SK-N-SH (cell line): ENCODE measurements around the gene RASL10A. TPM values are rescaled to one million over a fixed set of nuclear protein-coding genes. Genes with fewer than 3 reads are reported as not detected.
A peak's percentile ranks its signal among the peaks of the same experiment; 100 is the strongest.

Source experiments
- CTCF ChIA-PET: fragments of 300-600, 350-600 bp; formaldehyde crosslinking; extraction: SDS; loops from one replicate; lab custom pipeline; 2021; lab: Yijun Ruan, JAX
- POLR2A ChIA-PET: fragments of 350-600 bp; sonication (Branson Sonifier 250); formaldehyde crosslinking; extraction: SDS; loops from one replicate; lab custom pipeline; 2020; ENCODE audit warnings: antibody characterized with exemption, inconsistent platforms; lab: Yijun Ruan, JAX
- DNase-seq: peaks from one replicate; pipeline ENCODE4 v3.0.0; 2012
- H2AFZ ChIP-seq: fragments of 200-600 bp; sonication (generic); 2 replicates; pipeline ENCODE4 v1.8.1; 2016; ENCODE audit warnings: antibody characterized with exemption, mild to moderate bottlenecking, low read depth
- H3F3A ChIP-seq: fragments of 200-600 bp; sonication (generic); replicated peaks from 2 replicates; pipeline ENCODE3; 2016; ENCODE audit warnings: antibody characterized with exemption, mild to moderate bottlenecking; ENCODE audit not compliant: insufficient read depth
- H3K27ac ChIP-seq, 2 experiments: fragments of 200-500 bp in 1 of 2; fragments of 200-600 bp in 1 of 2; sonication (Bioruptor generic) in 1 of 2; sonication (generic), shearing (Covaris generic) in 1 of 2; 2 replicates each; pipeline versions ENCODE4 v1.5.1 to v1.6.1; 2014 to 2016; ENCODE audit warnings: low read depth in 2 of 2, inconsistent platforms in 1 of 2, low read length in 1 of 2, mild to moderate bottlenecking in 1 of 2, mixed read lengths in 1 of 2
- H3K27me3 ChIP-seq: fragments of 200-600 bp; sonication (generic), shearing (Covaris generic); 2 replicates; pipeline ENCODE4 v1.6.1; 2016; ENCODE audit warnings: mixed run types; ENCODE audit not compliant: insufficient read depth
- H3K36me3 ChIP-seq, 2 experiments: fragments of 200-500 bp in 1 of 2; fragments of 200-600 bp in 1 of 2; sonication (Bioruptor generic) in 1 of 2; sonication (generic) in 1 of 2; replicated peaks in 1 of 2; 2 replicates each; pipeline versions ENCODE3 to v1.5.1; 2014 to 2016; ENCODE audit warnings: low read length in 1 of 2, mild to moderate bottlenecking in 1 of 2; ENCODE audit not compliant: insufficient read depth in 2 of 2, control insufficient read depth in 1 of 2
- H3K4me1 ChIP-seq, 2 experiments: fragments of 200-500 bp in 1 of 2; fragments of 200-600 bp in 1 of 2; sonication (Bioruptor generic) in 1 of 2; sonication (generic), shearing (Covaris generic) in 1 of 2; 2 replicates each; pipeline versions ENCODE4 v1.5.1 to v1.6.1; 2014 to 2016; ENCODE audit warnings: low read depth in 1 of 2, low read length in 1 of 2, mixed run types in 1 of 2; ENCODE audit not compliant: insufficient read depth in 2 of 2, control insufficient read depth in 1 of 2
- H3K4me2 ChIP-seq: fragments of 200-600 bp; sonication (generic), shearing (Covaris generic); 2 replicates; pipeline ENCODE4 v1.6.1; 2017; ENCODE audit warnings: mixed run types
- H3K4me3 ChIP-seq, 2 experiments: fragments of 200-500 bp in 1 of 2; fragments of 200-600 bp in 1 of 2; sonication (Bioruptor generic) in 1 of 2; sonication (generic), shearing (Covaris generic) in 1 of 2; 2 replicates each; pipeline versions ENCODE4 v1.5.1 to v1.8.1; 2014 to 2016; ENCODE audit warnings: low read depth in 2 of 2, inconsistent platforms in 1 of 2, low read length in 1 of 2, mild to moderate bottlenecking in 1 of 2, mixed read lengths in 1 of 2, moderate library complexity in 1 of 2
- H3K79me2 ChIP-seq: fragments of 200-600 bp; sonication (generic); 2 replicates; pipeline ENCODE4 v1.8.1; 2017; ENCODE audit warnings: mild to moderate bottlenecking; ENCODE audit not compliant: insufficient read depth
- H3K9ac ChIP-seq: fragments of 200-600 bp; sonication (generic); 2 replicates; pipeline ENCODE4 v1.6.1; 2017; ENCODE audit warnings: mixed run types
- H3K9me2 ChIP-seq: fragments of 200-600 bp; sonication (generic); 2 replicates; pipeline ENCODE4 v1.6.1; 2017; ENCODE audit warnings: mixed run types
- H3K9me3 ChIP-seq: fragments of 200-600 bp; sonication (generic); 2 replicates; pipeline ENCODE4 v1.6.1; 2017; ENCODE audit warnings: mixed run types, mild to moderate bottlenecking, moderate library complexity
- H4K20me1 ChIP-seq: fragments of 200-600 bp; sonication (generic); 2 replicates; pipeline ENCODE4 v1.6.1; 2017; ENCODE audit warnings: mild to moderate bottlenecking, mixed run types; ENCODE audit not compliant: insufficient read depth
- CTCF ChIP-seq: fragments of 200-600 bp; sonication (generic); IDR thresholded peaks from 2 replicates; pipeline ENCODE4 v1.6.1; 2017; ENCODE audit warnings: antibody characterized with exemption, mild to moderate bottlenecking, moderate library complexity
- FOSL2 ChIP-seq: IDR thresholded peaks from 2 replicates; pipeline ENCODE4 v1.4.0; 2012; ENCODE audit warnings: low read depth, mild to moderate bottlenecking, moderate library complexity, borderline replicate concordance
- FOXJ3 ChIP-seq: sonication (generic); formaldehyde crosslinking; IDR thresholded peaks from 2 replicates; pipeline ENCODE4 v1.5.1; 2020; ENCODE audit warnings: mild to moderate bottlenecking, missing genetic modification reagents
- GABPA ChIP-seq: IDR thresholded peaks from 2 replicates; pipeline ENCODE4 v1.4.0; 2012; ENCODE audit warnings: low read depth, mild to moderate bottlenecking
- GATA2 ChIP-seq: sonication (generic); formaldehyde crosslinking; IDR thresholded peaks from 2 replicates; pipeline ENCODE4 v1.5.0; 2020; ENCODE audit warnings: mild to moderate bottlenecking, missing genetic modification reagents
- JUND ChIP-seq: IDR thresholded peaks from 2 replicates; pipeline ENCODE4 v1.4.0; 2012
- MAX ChIP-seq: IDR thresholded peaks from 2 replicates; pipeline ENCODE4 v1.4.0; 2012; ENCODE audit warnings: low read depth
- MEF2A ChIP-seq: IDR thresholded peaks from 2 replicates; pipeline ENCODE4 v1.4.0; 2012; ENCODE audit warnings: low read depth, borderline replicate concordance
- PBX3 ChIP-seq: IDR thresholded peaks from 2 replicates; pipeline ENCODE4; 2012
- RAD21 ChIP-seq: IDR thresholded peaks from 2 replicates; pipeline ENCODE4 v1.6.1; 2012; ENCODE audit warnings: mild to moderate bottlenecking, low read length
- RFX5 ChIP-seq: IDR thresholded peaks from 2 replicates; pipeline ENCODE4 v1.6.1; 2012; ENCODE audit warnings: mild to moderate bottlenecking, improper control_type of control experiment, low read length
- SIN3A ChIP-seq: IDR thresholded peaks from 2 replicates; pipeline ENCODE4 v1.6.1; 2012; ENCODE audit warnings: low read depth, mild to moderate bottlenecking, low read length, moderate library complexity, borderline replicate concordance
- TCF12 ChIP-seq: IDR thresholded peaks from 2 replicates; pipeline ENCODE4 v1.4.0; 2012
- WGBS: methylation state at CpG from one replicate; pipeline ENCODE4 v1.1.6; 2017; ENCODE audit warnings: low lambda C conversion rate; 5-methylcytosine and 5-hydroxymethylcytosine counted together
- polyA plus RNA-seq, 3 experiments: library from polyadenylated mRNA; depleted of rRNA; stranded (reverse); fragments of >200 nt; gene quantifications; 2 replicates each; pipeline ENCODE4 v1.2.3, GENCODE V29; 2012

RASL10A gene
- polyA plus RNA-seq, 1 of the 3 experiments (the other 2 are of a cell fraction): 0.36 TPM

- POLR2A ChIA-PET: no interaction called here
Observed at GRCh38 chr22:29311464-29312217, 3.9 kb downstream of the RASL10A start.

GRCh38 chr22:29310863-29311339, 4.6 kb downstream of the RASL10A start:
- Histone ChIP-seq H4K20me1 (peaks cover 18% of the 10 kb centered on the region; the same call in 1 of the 2 replicates), H3K9me2 (no peaks in the 10 kb centered on the region), H2AFZ (no peak overlapping the region), H3K36me3 (peaks cover 6 to 7% of the 10 kb centered on the region in 2 experiments), H3K9ac (peak overlapping the region; percentile 56; the same call in 1 of the 2 replicates), H3F3A (peaks cover 5% of the 10 kb centered on the region), H3K27me3 (peaks cover 14% of the 10 kb centered on the region), H3K9me3 (no peaks in the 10 kb centered on the region), H3K4me1 (peaks cover 18 to 37% of the 10 kb centered on the region in 2 experiments; a peak in 3 of 4 replicates), H3K4me2 (peak overlapping the region; percentile 71; the same call in 1 of the 2 replicates), H3K27ac (peak overlapping the region in 1 of 2 experiments; percentile 88; a peak in 3 of 4 replicates), H3K4me3 (no peak overlapping the region), H3K79me2 (peaks cover 30% of the 10 kb centered on the region)
- CTCF ChIA-PET: interaction anchor here (1.0 to 4.5 kb wide), 4 partner anchors 10 to 952 kb away, joined by 3 to 35 read pairs (median 4); no protein-coding TSS in a partner anchor
- TF ChIP-seq MEF2A (no peak), GATA2 (CRISPR knock-in tag) (no peak), JUND (peak; percentile 66; the same call in 1 of the 2 replicates), MAX (peak; percentile 43; the same call in 1 of the 2 replicates), CTCF (no peak), SIN3A (peak; percentile 87; the same call in 1 of the 2 replicates), FOSL2 (peak; percentile 82; the same call in 1 of the 2 replicates), TCF12 (peak; percentile 43; the same call in 1 of the 2 replicates), PBX3 (peak; percentile 37; the same call in 1 of the 2 replicates)
- POLR2A ChIA-PET: no interaction called here
- DNase-seq: peak; percentile 86
- WGBS: 53% methylated on average over 6 of the region's 18 CpGs

More at GRCh38 chr22:29311464-29312217, 3.9 kb downstream of the RASL10A start:
- Histone ChIP-seq H2AFZ (no peak overlapping the region), H3K27ac (peak overlapping the region in 1 of 2 experiments; percentile 88; a peak in 2 of 4 replicates), H3K79me2 (peaks cover 30% of the 10 kb centered on the region), H3K27me3 (peaks cover 21% of the 10 kb centered on the region), H3K4me2 (peak overlapping the region; percentile 66; the same call in 1 of the 2 replicates), H3K9me3 (no peaks in the 10 kb centered on the region), H3K9ac (peak overlapping the region; percentile 56; the same call in 1 of the 2 replicates), H3K4me1 (peaks cover 18 to 35% of the 10 kb centered on the region in 2 experiments; a peak in 3 of 4 replicates), H4K20me1 (peaks cover 18% of the 10 kb centered on the region; the same call in 1 of the 2 replicates), H3K36me3 (peaks cover 6 to 7% of the 10 kb centered on the region in 2 experiments), H3F3A (no peaks in the 10 kb centered on the region), H3K4me3 (no peak overlapping the region), H3K9me2 (no peaks in the 10 kb centered on the region)
- WGBS: 85% methylated on average over 26 of the region's 50 CpGs
- DNase-seq: peak; percentile 37
- no peak for TF ChIP-seq GABPA
- no peak for TF ChIP-seq RFX5
- TF ChIP-seq RAD21: no peak
- TF ChIP-seq MAX: no peak
- TF ChIP-seq FOXJ3 (CRISPR knock-in tag): no peak
- CTCF ChIA-PET: interaction anchor here (0.7 to 4.5 kb wide), 2 partner anchors 14 to 30 kb away, joined by 3 to 35 read pairs; no protein-coding TSS in a partner anchor
